OCI-LY3 (cell line): Measurements from ENCODE around the gene XBP1.

Experiments used
- H2AFZ ChIP-seq: fragments of 200-600, 300-600 bp; shearing (Covaris generic); 2 replicates; pipeline ENCODE4 v1.6.0; 2014; ENCODE audit warnings: antibody characterized with exemption, low read depth, low read length
- H3K27ac ChIP-seq: fragments of 200-600, 300-600 bp; sonication (generic); 2 replicates; pipeline ENCODE4 v1.5.1; 2014; ENCODE audit warnings: mild to moderate bottlenecking, low read length, moderate library complexity, mixed read lengths
- H3K27me3 ChIP-seq: fragments of 200-600, 300-600 bp; sonication (generic); 2 replicates; pipeline ENCODE4 v1.6.1; 2014; ENCODE audit warnings: low read depth, low read length, mixed read lengths
- H3K36me3 ChIP-seq: fragments of 200-600, 300-600 bp; sonication (generic); replicated peaks from 2 replicates; pipeline ENCODE3; 2014; ENCODE audit warnings: low read depth, low read length, mixed read lengths
- H3K4me1 ChIP-seq: fragments of 300-600, 200-600 bp; sonication (generic); 2 replicates; pipeline ENCODE4 v1.6.1; 2014; ENCODE audit warnings: low read length, mixed read lengths
- H3K4me2 ChIP-seq: fragments of 200-600, 300-600 bp; sonication (generic); 2 replicates; pipeline ENCODE4 v1.6.1; 2014; ENCODE audit warnings: low read length, mixed read lengths
- H3K4me3 ChIP-seq: fragments of 300-600, 200-600 bp; sonication (generic); 2 replicates; pipeline ENCODE4 v1.5.1; 2014; ENCODE audit warnings: antibody characterized with exemption, mild to moderate bottlenecking, low read length, moderate library complexity
- H3K79me2 ChIP-seq: fragments of 300-600, 200-600 bp; shearing (Covaris generic); 2 replicates; pipeline ENCODE4 v1.6.1; 2014; ENCODE audit warnings: mild to moderate bottlenecking, low read length, mixed read lengths
- H3K9ac ChIP-seq: fragments of 300-600, 200-600 bp; shearing (Covaris generic); 2 replicates; pipeline ENCODE4 v1.6.0; 2014; ENCODE audit warnings: mild to moderate bottlenecking, low read length, moderate library complexity
- H3K9me3 ChIP-seq: fragments of 200-600, 300-600 bp; shearing (Covaris generic); 2 replicates; pipeline ENCODE4 v1.6.1; 2014; ENCODE audit warnings: low read length, mixed read lengths; ENCODE audit not compliant: insufficient read depth
- H4K20me1 ChIP-seq: fragments of 200-600, 300-600 bp; sonication (generic); 2 replicates; pipeline ENCODE4 v1.6.1; 2016; ENCODE audit warnings: low read length, mixed read lengths; ENCODE audit not compliant: insufficient read depth
- CTCF ChIP-seq: fragments of 200-600, 300-600 bp; sonication (generic); IDR thresholded peaks from 2 replicates; pipeline ENCODE4 v1.5.1; 2014; ENCODE audit warnings: antibody characterized with exemption, low read length, low read depth
- EZH2phosphoT487 ChIP-seq: fragments of 200-600 bp; shearing (Covaris generic); IDR thresholded peaks from 2 replicates; pipeline ENCODE4 v1.6.1; 2018; ENCODE audit warnings: antibody characterized with exemption, mixed run types, low read depth

The XBP1 gene

DNA sequence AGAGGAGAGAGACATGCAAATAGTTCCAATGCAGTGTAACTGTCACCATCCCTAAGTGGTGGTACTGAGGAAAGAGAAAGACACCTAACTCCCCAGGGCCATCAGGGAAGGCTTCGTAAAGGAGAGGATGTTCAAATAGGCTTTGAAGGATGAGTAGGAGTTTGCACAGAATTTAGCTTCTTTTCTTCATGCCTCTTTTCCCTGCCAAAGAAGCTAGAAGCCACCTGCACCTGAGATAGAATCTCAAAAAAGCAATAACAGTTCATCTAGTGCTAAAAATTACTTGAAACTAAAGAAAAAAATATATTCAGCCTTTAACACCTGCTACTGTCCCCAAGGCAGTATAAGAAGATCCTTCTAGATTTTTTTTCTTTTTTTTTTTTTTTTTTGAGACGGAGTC, 16.7 kb upstream of the XBP1 start:
- H3K4me2 ChIP-seq: no peak overlapping the region
- TF ChIP-seq EZH2phosphoT487 (no peak), CTCF (no peak)
- peaks cover 18% of the 10 kb centered on the region for H3K4me1 ChIP-seq
- no peak overlapping the region for H3K4me3 ChIP-seq
- no peaks in the 10 kb centered on the region for H4K20me1 ChIP-seq
- H3K27me3 ChIP-seq: no peaks in the 10 kb centered on the region
- no peak overlapping the region for H2AFZ ChIP-seq
- no peaks in the 10 kb centered on the region for H3K79me2 ChIP-seq
- H3K9ac ChIP-seq: no peak overlapping the region
- no peak overlapping the region for H3K27ac ChIP-seq
- H3K36me3 ChIP-seq: peaks cover 12% of the 10 kb centered on the region
- H3K9me3 ChIP-seq: no peaks in the 10 kb centered on the region

GRCh38 chr22:28815729-28816128, 15.4 kb upstream of the XBP1 start:
- TF ChIP-seq EZH2phosphoT487 (no peak), CTCF (no peak)
- Histone ChIP-seq H3K4me3 (no peak overlapping the region), H3K9me3 (no peaks in the 10 kb centered on the region), H3K9ac (no peak overlapping the region), H3K36me3 (peaks cover 14% of the 10 kb centered on the region), H3K4me2 (no peak overlapping the region), H2AFZ (no peak overlapping the region), H3K27ac (no peak overlapping the region), H3K4me1 (peaks cover 18% of the 10 kb centered on the region), H3K79me2 (no peaks in the 10 kb centered on the region), H4K20me1 (no peaks in the 10 kb centered on the region), H3K27me3 (no peaks in the 10 kb centered on the region)

GRCh38 chr22:28815111-28815510, 14.7 kb upstream of the XBP1 start:
- H3K4me2 ChIP-seq: no peak overlapping the region
- no peak overlapping the region for H2AFZ ChIP-seq
- H3K4me1 ChIP-seq: peaks cover 18% of the 10 kb centered on the region
- no peaks in the 10 kb centered on the region for H3K79me2 ChIP-seq
- no peaks in the 10 kb centered on the region for H3K27me3 ChIP-seq
- H3K27ac ChIP-seq: no peak overlapping the region
- no peak overlapping the region for H3K4me3 ChIP-seq
- TF ChIP-seq CTCF: no peak
- TF ChIP-seq EZH2phosphoT487: no peak
- H4K20me1 ChIP-seq: no peaks in the 10 kb centered on the region
- no peaks in the 10 kb centered on the region for H3K9me3 ChIP-seq
- no peak overlapping the region for H3K9ac ChIP-seq
- H3K36me3 ChIP-seq: peaks cover 15% of the 10 kb centered on the region

GRCh38 chr22:28813772-28814518, 13.6 kb upstream of the XBP1 start:
- Histone ChIP-seq H3K9ac (no peak overlapping the region), H3K4me2 (no peak overlapping the region), H2AFZ (no peak overlapping the region), H4K20me1 (0 out of 2 replicates have a peak, but pooled peaks cover 3% of the 10 kb centered on the region), H3K9me3 (no peaks in the 10 kb centered on the region), H3K4me3 (no peak overlapping the region), H3K36me3 (peaks cover 18% of the 10 kb centered on the region), H3K27me3 (no peaks in the 10 kb centered on the region), H3K79me2 (no peaks in the 10 kb centered on the region; the same call in 1 of the 2 replicates), H3K27ac (no peak overlapping the region), H3K4me1 (peaks cover 9% of the 10 kb centered on the region)
- TF ChIP-seq CTCF: no peak
- no peak for TF ChIP-seq EZH2phosphoT487
